Kidney epithelial cell (primary cell): Measurements from ENCODE around the gene KDELR3. TPM values are rescaled to one million over a fixed set of nuclear protein-coding genes. Genes with fewer than 3 reads are reported as not detected.

Experiments used
- DNase-seq: peaks from one replicate; pipeline ENCODE4 v3.0.0-alpha.2; 2010; ENCODE audit warnings: low read depth
- H3K27me3 ChIP-seq: 2 replicates; pipeline ENCODE4 v1.6.0; 2011; ENCODE audit warnings: low read length; ENCODE audit not compliant: control insufficient read depth, insufficient read depth
- H3K36me3 ChIP-seq: 2 replicates; pipeline ENCODE4 v1.5.1; 2011; ENCODE audit warnings: low read length; ENCODE audit not compliant: control insufficient read depth, insufficient read depth
- H3K4me3 ChIP-seq: 2 replicates; pipeline ENCODE4 v1.5.1; 2011; ENCODE audit warnings: low read depth, mild to moderate bottlenecking, control low read depth, low read length
- total RNA-seq: library from RNA; depleted of rRNA; stranded (reverse); fragments of >200 nt; gene quantifications from 2 replicates; pipeline ENCODE4 v1.2.3, GENCODE V29; 2015
- TF ChIP-seq, protein P1 (sequence below): IDR thresholded peaks from 2 replicates; pipeline ENCODE4 v1.5.1; 2011; ENCODE audit warnings: mild to moderate bottlenecking, moderate library complexity, low read length, control low read depth, inconsistent platforms; ENCODE audit not compliant: insufficient read depth, poor library complexity, severe bottlenecking

The KDELR3 gene
- total RNA-seq, 1 donor from 2014 or later, result 17.0 TPM

GRCh38 chr22:38452373-38453065 lies 15.4 kb upstream of the KDELR3 start:
- TF ChIP-seq, protein P1, sequence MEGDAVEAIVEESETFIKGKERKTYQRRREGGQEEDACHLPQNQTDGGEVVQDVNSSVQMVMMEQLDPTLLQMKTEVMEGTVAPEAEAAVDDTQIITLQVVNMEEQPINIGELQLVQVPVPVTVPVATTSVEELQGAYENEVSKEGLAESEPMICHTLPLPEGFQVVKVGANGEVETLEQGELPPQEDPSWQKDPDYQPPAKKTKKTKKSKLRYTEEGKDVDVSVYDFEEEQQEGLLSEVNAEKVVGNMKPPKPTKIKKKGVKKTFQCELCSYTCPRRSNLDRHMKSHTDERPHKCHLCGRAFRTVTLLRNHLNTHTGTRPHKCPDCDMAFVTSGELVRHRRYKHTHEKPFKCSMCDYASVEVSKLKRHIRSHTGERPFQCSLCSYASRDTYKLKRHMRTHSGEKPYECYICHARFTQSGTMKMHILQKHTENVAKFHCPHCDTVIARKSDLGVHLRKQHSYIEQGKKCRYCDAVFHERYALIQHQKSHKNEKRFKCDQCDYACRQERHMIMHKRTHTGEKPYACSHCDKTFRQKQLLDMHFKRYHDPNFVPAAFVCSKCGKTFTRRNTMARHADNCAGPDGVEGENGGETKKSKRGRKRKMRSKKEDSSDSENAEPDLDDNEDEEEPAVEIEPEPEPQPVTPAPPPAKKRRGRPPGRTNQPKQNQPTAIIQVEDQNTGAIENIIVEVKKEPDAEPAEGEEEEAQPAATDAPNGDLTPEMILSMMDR, result no peak
- no peak for DNase-seq
- H3K36me3 ChIP-seq, result no peaks in the 10 kb centered on the region
- no peak overlapping the region for H3K4me3 ChIP-seq
- peaks cover 69% of the 10 kb centered on the region for H3K27me3 ChIP-seq

- TF ChIP-seq, protein P1, result no peak
- Histone ChIP-seq H3K4me3 (no peak overlapping the region), H3K36me3 (no peaks in the 10 kb centered on the region), H3K27me3 (peaks cover 72% of the 10 kb centered on the region)
- DNase-seq, result no peak
Measured at GRCh38 chr22:38453066-38453672, 14.7 kb upstream of the KDELR3 start.

GRCh38 chr22:38453996-38454352 lies 13.9 kb upstream of the KDELR3 start:
- no peaks in the 10 kb centered on the region for H3K36me3 ChIP-seq
- no peak for DNase-seq
- H3K4me3 ChIP-seq, result no peak overlapping the region
- peaks cover 69% of the 10 kb centered on the region for H3K27me3 ChIP-seq
- TF ChIP-seq, protein P1, result no peak

- H3K27me3 ChIP-seq, result peaks cover 66% of the 10 kb centered on the region
- TF ChIP-seq, protein P1, result no peak
Measured at GRCh38 chr22:38454353-38455075, 13.4 kb upstream of the KDELR3 start.

GRCh38 chr22:38455076-38455529 lies 12.8 kb upstream of the KDELR3 start, which contains the start of gene KCNJ4:
KCNJ4 (minus strand) TSS chr22:38455199; CDS start chr22:38428132, 27,067 bp downstream.
- no peak for DNase-seq
- peak within 1 kb of the TSS; percentile 34 for H3K4me3 ChIP-seq
- TF ChIP-seq, protein P1, result no peak
- peaks cover 65% of the 10 kb centered on the region for H3K27me3 ChIP-seq
- H3K36me3 ChIP-seq, result no peaks in the 10 kb centered on the region

More at GRCh38 chr22:38454353-38455075, 13.4 kb upstream of the KDELR3 start:
- no peak for DNase-seq
- Histone ChIP-seq H3K4me3 (no peak overlapping the region), H3K36me3 (no peaks in the 10 kb centered on the region)
